Measurements from ENCODE around the gene PTEN. TPM values are rescaled to one million over a fixed set of nuclear protein-coding genes. Genes with fewer than 3 reads are reported as not detected.

Gene PTEN
- total RNA-seq, 1 experiment from 2014 or later = 44.6 TPM

- intact Hi-C loops (cut with micrococcal nuclease; ENCODE audit: unreplicated experiment) = no loop called here
- no TSS peak for BruUV-seq (replicated peaks)
- Mint-ChIP-seq H3K4me1 (ENCODE audit: low read depth, unreplicated experiment) (peaks cover 15% of the 10 kb centered on the region), H3K27me3 (ENCODE audit: unreplicated experiment) (no peaks in the 10 kb centered on the region), H3K4me3 (ENCODE audit: low read depth, unreplicated experiment) (peak within 1 kb of the TSS; percentile 88), H3K27ac (ENCODE audit: unreplicated experiment) (peak within 1 kb of the TSS; percentile 69), H3K36me3 (ENCODE audit: insufficient read depth, unreplicated experiment) (peaks cover 18% of the 10 kb centered on the region), H3K9me3 (ENCODE audit: low read depth, unreplicated experiment) (no peaks in the 10 kb centered on the region)
- TF ChIP-seq, protein P1, sequence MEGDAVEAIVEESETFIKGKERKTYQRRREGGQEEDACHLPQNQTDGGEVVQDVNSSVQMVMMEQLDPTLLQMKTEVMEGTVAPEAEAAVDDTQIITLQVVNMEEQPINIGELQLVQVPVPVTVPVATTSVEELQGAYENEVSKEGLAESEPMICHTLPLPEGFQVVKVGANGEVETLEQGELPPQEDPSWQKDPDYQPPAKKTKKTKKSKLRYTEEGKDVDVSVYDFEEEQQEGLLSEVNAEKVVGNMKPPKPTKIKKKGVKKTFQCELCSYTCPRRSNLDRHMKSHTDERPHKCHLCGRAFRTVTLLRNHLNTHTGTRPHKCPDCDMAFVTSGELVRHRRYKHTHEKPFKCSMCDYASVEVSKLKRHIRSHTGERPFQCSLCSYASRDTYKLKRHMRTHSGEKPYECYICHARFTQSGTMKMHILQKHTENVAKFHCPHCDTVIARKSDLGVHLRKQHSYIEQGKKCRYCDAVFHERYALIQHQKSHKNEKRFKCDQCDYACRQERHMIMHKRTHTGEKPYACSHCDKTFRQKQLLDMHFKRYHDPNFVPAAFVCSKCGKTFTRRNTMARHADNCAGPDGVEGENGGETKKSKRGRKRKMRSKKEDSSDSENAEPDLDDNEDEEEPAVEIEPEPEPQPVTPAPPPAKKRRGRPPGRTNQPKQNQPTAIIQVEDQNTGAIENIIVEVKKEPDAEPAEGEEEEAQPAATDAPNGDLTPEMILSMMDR (IDR thresholded peaks at IDR 0.05; ENCODE audit: unreplicated experiment) = no peak
- CTCF ChIA-PET = interaction anchor here (0.6 to 1.0 kb wide), 2 partner anchors 24 to 45 kb away, joined by 3 to 4 read pairs; partner anchors contain the start of genes KLLN and PTEN
- DNase-seq = peak; percentile 85
Observed at GRCh38 chr10:87817609-87818504, 45.6 kb upstream of the PTEN start, which contains the start of gene ATAD1. Gene ATAD1, minus strand, starts transcription at chr10:87818226. Its CDS starts 3,627 bp downstream, at chr10:87814599.

DNA sequence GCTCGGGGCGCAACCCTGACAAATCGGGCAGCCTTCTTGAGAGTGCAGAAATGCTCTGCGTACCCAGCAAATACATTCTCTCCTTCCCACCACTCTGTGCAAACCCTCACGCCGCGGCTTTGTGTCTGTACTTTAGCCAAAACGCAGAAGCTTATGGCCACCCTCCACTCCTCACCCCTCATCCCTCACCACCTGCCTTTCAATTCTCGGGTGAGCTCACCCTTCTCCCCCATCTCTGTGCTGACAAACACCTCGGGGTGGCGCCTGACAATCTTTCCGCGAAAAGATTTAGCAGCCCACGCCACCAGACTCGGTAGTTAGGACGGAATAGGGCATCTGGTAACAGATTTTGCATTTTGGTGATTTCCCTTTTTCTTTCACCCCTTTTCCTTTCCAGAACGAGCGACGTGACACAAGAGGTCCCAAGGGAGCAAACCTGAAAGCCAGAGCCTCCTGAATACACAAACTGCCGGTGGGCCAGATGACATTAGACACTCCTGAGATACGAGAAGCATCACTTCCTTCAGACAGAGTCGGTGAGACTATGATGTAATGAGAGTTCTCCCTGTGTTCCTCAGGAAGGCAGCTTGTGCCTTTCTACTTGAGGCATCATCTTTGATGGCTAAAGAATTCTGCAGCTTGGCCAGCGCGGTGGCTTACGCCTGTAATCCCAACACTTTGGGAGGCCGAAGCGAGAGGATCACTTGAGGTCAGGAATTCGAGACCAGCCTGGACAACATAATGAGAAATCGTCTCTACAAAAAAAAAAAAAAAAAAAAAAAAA is 44.7 kb upstream of the PTEN start:
- H3K27ac Mint-ChIP-seq (ENCODE audit: unreplicated experiment) = peak overlapping the region; percentile 69
- peaks cover 15% of the 10 kb centered on the region for H3K4me1 Mint-ChIP-seq (ENCODE audit: low read depth, unreplicated experiment)
- intact Hi-C loops (cut with micrococcal nuclease; ENCODE audit: unreplicated experiment) = no loop called here
- no peaks in the 10 kb centered on the region for H3K9me3 Mint-ChIP-seq (ENCODE audit: low read depth, unreplicated experiment)
- TSS peak; percentile 79 for BruUV-seq (replicated peaks)
- peak overlapping the region; percentile 88 for H3K4me3 Mint-ChIP-seq (ENCODE audit: low read depth, unreplicated experiment)
- no peaks in the 10 kb centered on the region for H3K27me3 Mint-ChIP-seq (ENCODE audit: unreplicated experiment)
- peak; percentile 22 for DNase-seq
- CTCF ChIA-PET = no interaction called here
- TF ChIP-seq, protein P1 (IDR thresholded peaks at IDR 0.05; ENCODE audit: unreplicated experiment) = no peak
- H3K36me3 Mint-ChIP-seq (ENCODE audit: insufficient read depth, unreplicated experiment) = peaks cover 18% of the 10 kb centered on the region

DNA sequence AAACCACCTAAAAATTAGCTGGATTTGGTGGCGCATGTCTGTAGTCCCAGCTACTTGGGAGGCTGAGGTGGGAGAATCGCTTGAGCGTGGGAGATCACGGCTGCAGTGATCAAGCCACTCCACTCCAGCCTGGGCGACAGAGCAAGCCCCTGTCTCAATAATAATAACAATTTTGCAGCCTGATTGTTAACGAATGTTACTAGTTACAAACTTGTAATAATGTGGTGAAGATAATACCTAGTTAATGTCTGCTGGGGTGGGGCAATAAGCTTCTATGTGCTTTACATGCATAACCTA is 44.2 kb upstream of the PTEN start:
- intact Hi-C loops (cut with micrococcal nuclease; ENCODE audit: unreplicated experiment) = no loop called here
- no TSS peak for BruUV-seq (replicated peaks)
- H3K36me3 Mint-ChIP-seq (ENCODE audit: insufficient read depth, unreplicated experiment) = peaks cover 18% of the 10 kb centered on the region
- DNase-seq = no peak
- H3K4me1 Mint-ChIP-seq (ENCODE audit: low read depth, unreplicated experiment) = peaks cover 15% of the 10 kb centered on the region
- TF ChIP-seq, protein P1 (IDR thresholded peaks at IDR 0.05; ENCODE audit: unreplicated experiment) = no peak
- H3K27me3 Mint-ChIP-seq (ENCODE audit: unreplicated experiment) = no peaks in the 10 kb centered on the region
- no peak overlapping the region for H3K27ac Mint-ChIP-seq (ENCODE audit: unreplicated experiment)
- CTCF ChIA-PET = no interaction called here
- H3K9me3 Mint-ChIP-seq (ENCODE audit: low read depth, unreplicated experiment) = no peaks in the 10 kb centered on the region
- H3K4me3 Mint-ChIP-seq (ENCODE audit: low read depth, unreplicated experiment) = peak overlapping the region; percentile 88

DNA sequence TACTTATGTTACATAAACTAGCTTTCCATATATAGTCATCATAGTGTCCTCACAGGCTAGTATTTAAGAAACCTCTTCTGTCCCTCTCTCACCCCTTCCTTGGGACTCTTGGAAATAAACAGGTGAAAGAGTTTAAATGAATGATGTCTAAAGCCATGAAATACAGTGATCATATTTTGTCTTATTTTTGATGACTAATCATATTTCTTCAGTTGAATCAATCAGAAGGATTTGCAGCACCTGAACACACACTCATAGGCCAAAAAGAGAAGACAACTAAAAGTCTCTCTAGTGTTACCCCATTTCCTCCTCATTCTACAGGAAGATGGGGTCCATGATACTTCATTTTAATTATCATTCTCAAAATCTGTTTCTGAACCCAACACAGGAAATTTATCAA is 36.8 kb upstream of the PTEN start:
- no peak overlapping the region for H3K27ac Mint-ChIP-seq (ENCODE audit: unreplicated experiment)
- intact Hi-C loops (cut with micrococcal nuclease; ENCODE audit: unreplicated experiment) = no loop called here
- H3K27me3 Mint-ChIP-seq (ENCODE audit: unreplicated experiment) = no peaks in the 10 kb centered on the region
- no peaks in the 10 kb centered on the region for H3K4me1 Mint-ChIP-seq (ENCODE audit: low read depth, unreplicated experiment)
- no peaks in the 10 kb centered on the region for H3K9me3 Mint-ChIP-seq (ENCODE audit: low read depth, unreplicated experiment)
- H3K36me3 Mint-ChIP-seq (ENCODE audit: insufficient read depth, unreplicated experiment) = no peaks in the 10 kb centered on the region
- BruUV-seq (replicated peaks) = no TSS peak
- no peak for DNase-seq
- TF ChIP-seq, protein P1 (IDR thresholded peaks at IDR 0.05; ENCODE audit: unreplicated experiment) = no peak
- H3K4me3 Mint-ChIP-seq (ENCODE audit: low read depth, unreplicated experiment) = no peak overlapping the region
- CTCF ChIA-PET = no interaction called here
